Measurements from ENCODE around the gene LZTFL1.

The LZTFL1 gene

DNA sequence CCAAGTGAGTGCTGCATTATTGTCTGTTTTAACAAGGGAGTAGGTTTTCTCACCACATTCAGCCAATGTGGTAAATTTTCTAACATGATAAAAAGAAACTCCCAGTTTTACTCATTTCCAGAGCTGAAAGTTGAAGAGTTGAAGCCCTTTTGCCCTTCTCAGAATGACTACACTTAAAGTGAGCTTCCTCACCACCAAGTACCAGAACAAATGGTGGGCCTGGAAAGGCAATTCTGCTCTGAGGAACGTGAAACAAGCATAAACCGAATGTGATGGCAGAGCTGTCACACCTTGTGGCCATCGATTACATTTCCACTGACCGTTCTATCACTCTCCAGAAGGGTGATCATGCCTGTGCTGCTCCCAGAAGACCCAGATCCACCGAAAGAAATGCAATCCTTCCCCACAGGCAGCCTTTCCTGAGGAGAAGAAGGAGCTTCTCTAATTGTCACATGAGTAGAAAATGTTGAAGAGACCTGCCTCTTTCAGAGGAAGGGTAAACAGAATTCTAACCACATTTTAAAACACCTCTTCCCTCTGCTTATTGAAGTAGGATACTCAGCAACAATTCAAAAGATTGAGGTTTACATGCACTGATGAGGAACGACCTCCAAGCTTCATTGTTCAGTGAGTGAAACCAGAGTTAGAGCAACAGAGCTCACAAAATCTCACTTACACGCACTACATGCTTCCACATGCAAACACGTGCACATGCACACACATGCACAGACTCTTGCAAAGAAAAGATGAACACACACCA, 23.0 kb upstream of the LZTFL1 start (continued):
- TF ChIP-seq, protein P1, sequence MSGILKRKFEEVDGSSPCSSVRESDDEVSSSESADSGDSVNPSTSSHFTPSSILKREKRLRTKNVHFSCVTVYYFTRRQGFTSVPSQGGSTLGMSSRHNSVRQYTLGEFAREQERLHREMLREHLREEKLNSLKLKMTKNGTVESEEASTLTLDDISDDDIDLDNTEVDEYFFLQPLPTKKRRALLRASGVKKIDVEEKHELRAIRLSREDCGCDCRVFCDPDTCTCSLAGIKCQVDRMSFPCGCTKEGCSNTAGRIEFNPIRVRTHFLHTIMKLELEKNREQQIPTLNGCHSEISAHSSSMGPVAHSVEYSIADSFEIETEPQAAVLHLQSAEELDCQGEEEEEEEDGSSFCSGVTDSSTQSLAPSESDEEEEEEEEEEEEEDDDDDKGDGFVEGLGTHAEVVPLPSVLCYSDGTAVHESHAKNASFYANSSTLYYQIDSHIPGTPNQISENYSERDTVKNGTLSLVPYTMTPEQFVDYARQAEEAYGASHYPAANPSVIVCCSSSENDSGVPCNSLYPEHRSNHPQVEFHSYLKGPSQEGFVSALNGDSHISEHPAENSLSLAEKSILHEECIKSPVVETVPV (CRISPR knock-in tag; IDR thresholded peaks at IDR 0.05), result no peak
- TF ChIP-seq ARNTL (CRISPR knock-in tag; IDR thresholded peaks at IDR 0.05; ENCODE audit: borderline replicate concordance, low read depth), result no peak
- TF ChIP-seq ZNF8 (CRISPR knock-in tag; IDR thresholded peaks at IDR 0.05), result no peak
- no peak for TF ChIP-seq SNAI2 (CRISPR knock-in tag; IDR thresholded peaks at IDR 0.05)
- TF ChIP-seq ISL1 (CRISPR knock-in tag; IDR thresholded peaks at IDR 0.05), result no peak

DNA sequence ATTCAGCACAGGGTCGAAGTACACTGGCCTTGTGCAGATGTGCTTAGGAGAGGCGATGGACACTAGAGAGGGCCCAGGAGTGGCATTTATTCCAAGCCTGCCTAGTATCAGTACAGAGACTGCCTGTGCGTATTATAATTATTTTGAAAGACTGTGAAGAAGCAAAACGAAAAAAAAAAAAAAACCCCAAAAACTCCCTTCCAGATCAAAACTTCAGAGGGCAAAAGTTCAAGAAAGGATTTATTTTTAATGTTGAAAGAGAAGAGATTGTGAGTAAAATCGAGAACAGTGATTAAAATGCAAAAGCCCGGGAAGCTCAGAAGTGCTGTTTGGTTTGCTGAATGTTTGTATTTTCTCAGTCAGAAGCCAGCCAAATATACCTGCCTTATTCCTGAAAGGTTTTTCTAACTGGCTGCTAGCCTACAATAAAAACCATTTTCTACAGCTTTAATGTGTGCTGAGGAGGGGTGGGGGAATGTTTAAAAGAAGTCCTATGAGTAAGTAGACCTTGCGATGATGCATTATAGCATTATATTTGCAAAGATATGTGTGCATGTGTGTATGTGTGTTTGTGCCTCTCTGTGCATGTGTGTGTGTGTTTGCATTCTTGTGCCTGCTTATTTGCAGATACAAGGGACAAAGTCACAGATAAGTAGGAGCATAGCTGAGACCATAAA, 19.3 kb upstream of the LZTFL1 start:
- no peak for ATAC-seq
- TF ChIP-seq, protein P2, sequence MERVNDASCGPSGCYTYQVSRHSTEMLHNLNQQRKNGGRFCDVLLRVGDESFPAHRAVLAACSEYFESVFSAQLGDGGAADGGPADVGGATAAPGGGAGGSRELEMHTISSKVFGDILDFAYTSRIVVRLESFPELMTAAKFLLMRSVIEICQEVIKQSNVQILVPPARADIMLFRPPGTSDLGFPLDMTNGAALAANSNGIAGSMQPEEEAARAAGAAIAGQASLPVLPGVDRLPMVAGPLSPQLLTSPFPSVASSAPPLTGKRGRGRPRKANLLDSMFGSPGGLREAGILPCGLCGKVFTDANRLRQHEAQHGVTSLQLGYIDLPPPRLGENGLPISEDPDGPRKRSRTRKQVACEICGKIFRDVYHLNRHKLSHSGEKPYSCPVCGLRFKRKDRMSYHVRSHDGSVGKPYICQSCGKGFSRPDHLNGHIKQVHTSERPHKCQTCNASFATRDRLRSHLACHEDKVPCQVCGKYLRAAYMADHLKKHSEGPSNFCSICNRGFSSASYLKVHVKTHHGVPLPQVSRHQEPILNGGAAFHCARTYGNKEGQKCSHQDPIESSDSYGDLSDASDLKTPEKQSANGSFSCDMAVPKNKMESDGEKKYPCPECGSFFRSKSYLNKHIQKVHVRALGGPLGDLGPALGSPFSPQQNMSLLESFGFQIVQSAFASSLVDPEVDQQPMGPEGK (CRISPR knock-in tag; IDR thresholded peaks at IDR 0.05; ENCODE audit: borderline replicate concordance), result no peak
- TF ChIP-seq TOX (CRISPR knock-in tag; IDR thresholded peaks at IDR 0.05; ENCODE audit: borderline replicate concordance), result no peak
- TF ChIP-seq, protein P3, sequence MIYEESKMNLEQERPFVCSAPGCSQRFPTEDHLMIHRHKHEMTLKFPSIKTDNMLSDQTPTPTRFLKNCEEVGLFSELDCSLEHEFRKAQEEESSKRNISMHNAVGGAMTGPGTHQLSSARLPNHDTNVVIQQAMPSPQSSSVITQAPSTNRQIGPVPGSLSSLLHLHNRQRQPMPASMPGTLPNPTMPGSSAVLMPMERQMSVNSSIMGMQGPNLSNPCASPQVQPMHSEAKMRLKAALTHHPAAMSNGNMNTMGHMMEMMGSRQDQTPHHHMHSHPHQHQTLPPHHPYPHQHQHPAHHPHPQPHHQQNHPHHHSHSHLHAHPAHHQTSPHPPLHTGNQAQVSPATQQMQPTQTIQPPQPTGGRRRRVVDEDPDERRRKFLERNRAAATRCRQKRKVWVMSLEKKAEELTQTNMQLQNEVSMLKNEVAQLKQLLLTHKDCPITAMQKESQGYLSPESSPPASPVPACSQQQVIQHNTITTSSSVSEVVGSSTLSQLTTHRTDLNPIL (CRISPR knock-in tag; IDR thresholded peaks at IDR 0.05; ENCODE audit: low read depth), result no peak
- TF ChIP-seq, protein P1 (CRISPR knock-in tag; IDR thresholded peaks at IDR 0.05), result no peak

DNA sequence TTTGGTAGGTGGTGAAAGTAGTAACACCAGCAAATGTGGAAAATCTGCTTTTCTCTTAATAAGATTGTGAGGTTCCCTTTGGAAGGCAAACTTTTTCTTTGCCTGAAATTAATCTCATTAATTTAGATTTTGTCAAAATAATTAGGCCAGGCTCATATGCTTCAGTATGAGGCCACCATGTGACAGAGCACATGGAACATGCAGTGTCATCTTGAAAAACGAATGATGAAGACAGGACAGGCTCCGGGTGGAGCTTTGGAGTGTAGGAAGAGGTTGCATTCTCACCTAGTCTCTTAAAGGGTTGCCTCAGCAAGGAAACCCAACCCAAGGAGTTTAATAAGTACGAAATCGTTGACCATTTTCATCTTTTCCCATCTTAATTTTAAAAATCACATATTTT, 18.6 kb upstream of the LZTFL1 start:
- no peak for ATAC-seq
- no peak for TF ChIP-seq RARB (CRISPR knock-in tag; IDR thresholded peaks at IDR 0.05)

DNA sequence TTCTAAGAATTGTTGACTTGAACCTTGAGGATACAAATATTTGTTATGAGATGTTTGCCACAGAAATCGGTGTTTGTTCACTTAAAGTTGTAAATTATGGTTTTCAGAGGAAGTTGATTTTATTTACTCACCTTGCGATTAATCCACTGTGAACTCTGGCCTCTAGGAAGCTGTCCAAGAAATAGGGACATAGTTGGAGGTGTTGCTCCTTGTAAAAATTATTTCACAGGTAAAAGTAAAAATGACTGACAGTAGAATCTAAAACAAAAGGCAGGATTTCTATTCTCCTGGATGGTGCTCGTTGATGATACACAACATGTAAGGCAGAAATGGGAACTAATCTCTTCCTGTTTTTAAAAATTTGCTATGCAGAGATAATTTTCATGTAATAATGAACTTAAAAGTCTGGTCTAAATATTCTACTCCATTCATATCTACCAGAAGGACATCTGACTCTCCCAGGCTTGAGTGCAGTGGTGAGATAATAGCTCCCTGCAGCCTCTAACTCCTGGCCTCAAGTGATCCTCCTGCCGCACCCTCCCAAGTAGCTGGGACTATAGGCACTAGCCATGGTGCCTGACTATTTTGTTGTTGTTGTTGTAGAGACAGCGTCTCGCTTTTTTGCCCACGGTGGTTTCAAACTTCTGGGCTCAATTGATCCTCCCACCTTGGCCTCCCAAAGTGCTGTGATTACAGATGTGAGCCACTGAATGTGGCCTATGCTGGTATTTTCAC, 17.1 kb upstream of the LZTFL1 start:
- no peak for ATAC-seq
- TF ChIP-seq ESRRG (CRISPR knock-in tag; IDR thresholded peaks at IDR 0.05), result no peak
- no peak for TF ChIP-seq CSDC2 (CRISPR knock-in tag; IDR thresholded peaks at IDR 0.05)
- TF ChIP-seq ZNF8 (CRISPR knock-in tag; IDR thresholded peaks at IDR 0.05), result no peak
- no peak for TF ChIP-seq ISL1 (CRISPR knock-in tag; IDR thresholded peaks at IDR 0.05)
- TF ChIP-seq, protein P4, sequence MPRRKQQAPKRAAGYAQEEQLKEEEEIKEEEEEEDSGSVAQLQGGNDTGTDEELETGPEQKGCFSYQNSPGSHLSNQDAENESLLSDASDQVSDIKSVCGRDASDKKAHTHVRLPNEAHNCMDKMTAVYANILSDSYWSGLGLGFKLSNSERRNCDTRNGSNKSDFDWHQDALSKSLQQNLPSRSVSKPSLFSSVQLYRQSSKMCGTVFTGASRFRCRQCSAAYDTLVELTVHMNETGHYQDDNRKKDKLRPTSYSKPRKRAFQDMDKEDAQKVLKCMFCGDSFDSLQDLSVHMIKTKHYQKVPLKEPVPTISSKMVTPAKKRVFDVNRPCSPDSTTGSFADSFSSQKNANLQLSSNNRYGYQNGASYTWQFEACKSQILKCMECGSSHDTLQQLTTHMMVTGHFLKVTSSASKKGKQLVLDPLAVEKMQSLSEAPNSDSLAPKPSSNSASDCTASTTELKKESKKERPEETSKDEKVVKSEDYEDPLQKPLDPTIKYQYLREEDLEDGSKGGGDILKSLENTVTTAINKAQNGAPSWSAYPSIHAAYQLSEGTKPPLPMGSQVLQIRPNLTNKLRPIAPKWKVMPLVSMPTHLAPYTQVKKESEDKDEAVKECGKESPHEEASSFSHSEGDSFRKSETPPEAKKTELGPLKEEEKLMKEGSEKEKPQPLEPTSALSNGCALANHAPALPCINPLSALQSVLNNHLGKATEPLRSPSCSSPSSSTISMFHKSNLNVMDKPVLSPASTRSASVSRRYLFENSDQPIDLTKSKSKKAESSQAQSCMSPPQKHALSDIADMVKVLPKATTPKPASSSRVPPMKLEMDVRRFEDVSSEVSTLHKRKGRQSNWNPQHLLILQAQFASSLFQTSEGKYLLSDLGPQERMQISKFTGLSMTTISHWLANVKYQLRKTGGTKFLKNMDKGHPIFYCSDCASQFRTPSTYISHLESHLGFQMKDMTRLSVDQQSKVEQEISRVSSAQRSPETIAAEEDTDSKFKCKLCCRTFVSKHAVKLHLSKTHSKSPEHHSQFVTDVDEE (CRISPR knock-in tag; IDR thresholded peaks at IDR 0.05), result no peak
- TF ChIP-seq ZNF70 (CRISPR knock-in tag; IDR thresholded peaks at IDR 0.05), result no peak
- TF ChIP-seq TCF4 (CRISPR knock-in tag; IDR thresholded peaks at IDR 0.05; ENCODE audit: borderline replicate concordance), result no peak
- TF ChIP-seq, protein P2 (CRISPR knock-in tag; IDR thresholded peaks at IDR 0.05; ENCODE audit: borderline replicate concordance), result no peak
- no peak for TF ChIP-seq PPARA (CRISPR knock-in tag; IDR thresholded peaks at IDR 0.05; ENCODE audit: borderline replicate concordance)
- no peak for TF ChIP-seq ZFP30 (CRISPR knock-in tag; IDR thresholded peaks at IDR 0.05)
- TF ChIP-seq RARB (CRISPR knock-in tag; IDR thresholded peaks at IDR 0.05), result no peak
- TF ChIP-seq ZNF565 (CRISPR knock-in tag; conservative IDR thresholded peaks at IDR 0.05; ENCODE audit: low read depth), result no peak
- TF ChIP-seq, protein P3 (CRISPR knock-in tag; IDR thresholded peaks at IDR 0.05; ENCODE audit: low read depth), result no peak
- TF ChIP-seq TOX (CRISPR knock-in tag; IDR thresholded peaks at IDR 0.05; ENCODE audit: borderline replicate concordance), result no peak
- TF ChIP-seq, protein P5, sequence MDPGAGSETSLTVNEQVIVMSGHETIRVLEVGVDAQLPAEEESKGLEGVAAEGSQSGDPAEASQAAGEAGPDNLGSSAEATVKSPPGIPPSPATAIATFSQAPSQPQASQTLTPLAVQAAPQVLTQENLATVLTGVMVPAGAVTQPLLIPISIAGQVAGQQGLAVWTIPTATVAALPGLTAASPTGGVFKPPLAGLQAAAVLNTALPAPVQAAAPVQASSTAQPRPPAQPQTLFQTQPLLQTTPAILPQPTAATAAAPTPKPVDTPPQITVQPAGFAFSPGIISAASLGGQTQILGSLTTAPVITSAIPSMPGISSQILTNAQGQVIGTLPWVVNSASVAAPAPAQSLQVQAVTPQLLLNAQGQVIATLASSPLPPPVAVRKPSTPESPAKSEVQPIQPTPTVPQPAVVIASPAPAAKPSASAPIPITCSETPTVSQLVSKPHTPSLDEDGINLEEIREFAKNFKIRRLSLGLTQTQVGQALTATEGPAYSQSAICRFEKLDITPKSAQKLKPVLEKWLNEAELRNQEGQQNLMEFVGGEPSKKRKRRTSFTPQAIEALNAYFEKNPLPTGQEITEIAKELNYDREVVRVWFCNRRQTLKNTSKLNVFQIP (CRISPR knock-in tag; IDR thresholded peaks at IDR 0.05; ENCODE audit: borderline replicate concordance, low read depth), result no peak
